HG03045 (cell line): Measurements from ENCODE around the gene SLC25A22.

Experiments used
- ATAC-seq: cut with Tn5 transposase; IDR thresholded peaks from one replicate; pipeline ENCODE4 v1.9.1; 2021; ENCODE audit warnings: mild to moderate bottlenecking, moderate library complexity; ENCODE audit not compliant: unreplicated experiment

Gene SLC25A22

GRCh38 chr11:774873-775592 lies 23.0 kb downstream of the SLC25A22 start:
- ATAC-seq, result no peak

GRCh38 chr11:773830-774229 lies 24.3 kb downstream of the SLC25A22 start:
- ATAC-seq, result no peak

- no peak for ATAC-seq
Observed at GRCh38 chr11:773425-773824, 24.7 kb downstream of the SLC25A22 start.

- ATAC-seq, result no peak
Observed at GRCh38 chr11:772429-773390, 25.4 kb downstream of the SLC25A22 start.

GRCh38 chr11:771617-772204 lies 26.4 kb downstream of the SLC25A22 start:
- ATAC-seq, result no peak

GRCh38 chr11:770642-771616 lies 27.2 kb downstream of the SLC25A22 start:
- ATAC-seq, result no peak

GRCh38 chr11:769887-770641 lies 28.0 kb downstream of the SLC25A22 start:
- no peak for ATAC-seq

- no peak for ATAC-seq
Observed at GRCh38 chr11:767238-767637, 30.8 kb downstream of the SLC25A22 start.

GRCh38 chr11:766936-767210 lies 31.2 kb downstream of the SLC25A22 start:
- ATAC-seq, result no peak

GRCh38 chr11:766106-766935 lies 31.8 kb downstream of the SLC25A22 start:
- ATAC-seq, result no peak

GRCh38 chr11:765802-766091 lies 32.3 kb downstream of the SLC25A22 start:
- no peak for ATAC-seq

GRCh38 chr11:765025-765801 lies 32.9 kb downstream of the SLC25A22 start:
- ATAC-seq, result no peak

GRCh38 chr11:764322-765024 lies 33.6 kb downstream of the SLC25A22 start:
- ATAC-seq, result no peak

- ATAC-seq, result no peak
Observed at GRCh38 chr11:763549-764321, 34.3 kb downstream of the SLC25A22 start.

GRCh38 chr11:763073-763463 lies 35.0 kb downstream of the SLC25A22 start:
- no peak for ATAC-seq

GRCh38 chr11:762421-763072 lies 35.5 kb downstream of the SLC25A22 start:
- ATAC-seq, result no peak
